NCI-H1092 treated with DMSO at 0.1 percent for 48 hours (cell line): ENCODE results near the gene TSGA10IP.

Source experiments
- DNase-seq: peaks from one replicate; lab custom pipeline; 2025; lab: John Stamatoyannopoulos, UW

TSGA10IP gene

GRCh38 chr11:66008095-66008467 lies 62.8 kb downstream of the TSGA10IP start:
- no peak for DNase-seq

- no peak for DNase-seq
Measured at GRCh38 chr11:66008468-66009101, 63.3 kb downstream of the TSGA10IP start.
